Lung (tissue), 12 donors: Measurements from ENCODE around the gene C2CD2L. TPM values are rescaled to one million over a fixed set of nuclear protein-coding genes. Genes with fewer than 3 reads are reported as not detected.

ENCODE experiments used
- ATAC-seq: fragments of 200-7000 bp; cut with Tn5 transposase; one replicate; pipeline ENCODE4 v1.9.1; 2020; ENCODE audit warnings: moderate number of reproducible peaks; ENCODE audit not compliant: insufficient read depth, low FRiP score
- DNase-seq, 3 donors: peaks; one replicate each; pipeline ENCODE4 v3.0.0-alpha.2; 2013 to 2017
- H3K27ac ChIP-seq, 2 donors: one replicate each; pipeline ENCODE4 v1.5.1; 2013; ENCODE audit warnings: mild to moderate bottlenecking in 2 of 2, moderate library complexity in 2 of 2, control low read depth in 1 of 2, inconsistent platforms in 1 of 2, low read depth in 1 of 2, low read length in 1 of 2
- H3K27me3 ChIP-seq, 3 donors: one replicate each; pipeline ENCODE4 v1.5.1; 2013; ENCODE audit warnings: low read length in 2 of 3; ENCODE audit not compliant: control insufficient read depth in 3 of 3, insufficient read depth in 3 of 3
- H3K36me3 ChIP-seq, 4 donors: one replicate each; pipeline ENCODE4 v1.5.1; 2013; ENCODE audit warnings: low read length in 4 of 4, mild to moderate bottlenecking in 1 of 4, moderate library complexity in 1 of 4; ENCODE audit not compliant: control insufficient read depth in 4 of 4, insufficient read depth in 4 of 4
- H3K4me1 ChIP-seq, 5 donors: one replicate each; pipeline ENCODE4 v1.5.1; 2013; ENCODE audit warnings: low read length in 5 of 5, mild to moderate bottlenecking in 2 of 5, moderate library complexity in 1 of 5; ENCODE audit not compliant: control insufficient read depth in 5 of 5, insufficient read depth in 5 of 5
- H3K4me3 ChIP-seq: one replicate; pipeline ENCODE4 v1.5.1; 2013; ENCODE audit warnings: mild to moderate bottlenecking, control low read depth, moderate library complexity
- H3K9ac ChIP-seq, 2 donors: one replicate each; pipeline ENCODE4 v1.5.1; 2013; ENCODE audit warnings: low read length in 2 of 2, control low read depth in 1 of 2; ENCODE audit not compliant: insufficient read depth in 1 of 2
- H3K9me3 ChIP-seq, 4 donors: one replicate each; pipeline ENCODE4 v1.5.1; 2013; ENCODE audit warnings: low read length in 3 of 4, mild to moderate bottlenecking in 1 of 4, moderate library complexity in 1 of 4; ENCODE audit not compliant: control insufficient read depth in 4 of 4, insufficient read depth in 3 of 4
- WGBS, 2 donors: extraction: QIAGEN DNeasy Blood & Tissue Kit; methylation state at CpG; one replicate each; pipeline ENCODE4 v1.1.7; 2013; 5-methylcytosine and 5-hydroxymethylcytosine counted together
- polyA plus RNA-seq, 2 donors: library from polyadenylated mRNA; stranded (reverse); fragments of 200-250 nt; gene quantifications; one replicate each; pipeline ENCODE4 v1.2.1, GENCODE V29; 2013
- total RNA-seq, 2 donors: library from RNA; depleted of rRNA in 1 of 2; stranded (reverse); fragments of >200 nt in 1 of 2; gene quantifications; one replicate each; pipeline ENCODE4 v1.2.1, GENCODE V29; 2014 to 2021
- TF ChIP-seq, protein P1 (sequence below): IDR thresholded peaks from 2 replicates; pipeline ENCODE4 v1.5.1; 2012; ENCODE audit warnings: mild to moderate bottlenecking; ENCODE audit errors: control extremely low read depth, extremely low read depth
- donor health status: control.
- donor health status: control.
- donor health status: Bipolar disorder and iron deficiency.
- donor health status: healthy.
- donor health status: DM: yes; HTN: yes; CAD: no.

Gene C2CD2L
- total and polyA plus RNA-seq, 4 donors = 6.5 to 20.7 (median 12.7) TPM

DNA sequence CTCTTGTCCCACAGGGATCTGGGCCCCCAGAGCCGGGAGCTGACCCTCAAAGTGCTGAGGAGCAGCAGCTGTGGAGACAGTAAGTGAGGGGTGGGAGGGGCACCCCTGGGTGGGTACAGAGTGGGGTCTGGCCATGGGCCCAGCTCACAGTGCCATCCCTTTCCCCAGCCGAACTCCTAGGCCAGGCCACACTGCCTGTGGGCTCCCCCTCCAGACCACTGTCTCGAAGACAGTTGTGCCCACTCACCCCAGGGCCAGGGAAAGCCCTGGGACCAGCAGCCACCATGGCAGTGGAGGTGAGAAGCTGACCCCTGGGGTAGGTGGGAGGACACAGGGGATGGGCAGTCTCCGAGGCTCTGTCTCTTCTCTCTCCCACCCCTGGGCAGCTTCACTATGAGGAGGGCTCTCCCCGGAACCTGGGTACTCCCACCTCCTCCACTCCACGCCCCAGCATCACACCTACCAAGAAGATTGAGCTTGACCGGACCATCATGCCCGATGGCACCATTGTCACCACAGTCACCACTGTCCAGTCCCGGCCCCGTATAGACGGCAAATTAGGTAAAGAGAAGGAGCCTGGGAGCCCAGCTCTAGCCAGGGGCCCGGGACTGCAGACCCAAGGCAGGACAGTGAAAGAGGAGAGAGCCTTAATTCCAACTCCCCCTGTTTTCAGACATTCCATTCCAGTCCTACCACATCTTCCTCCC is 5.3 kb downstream of the C2CD2L start:
- no peak for ATAC-seq
- no peaks in the 10 kb centered on the region for H3K9me3 ChIP-seq
- H3K27me3 ChIP-seq = no peaks in the 10 kb centered on the region
- peaks cover 0 to 15% (median 6%) of the 10 kb centered on the region in 5 donors for H3K4me1 ChIP-seq
- H3K9ac ChIP-seq = no peak overlapping the region
- TF ChIP-seq, protein P1, sequence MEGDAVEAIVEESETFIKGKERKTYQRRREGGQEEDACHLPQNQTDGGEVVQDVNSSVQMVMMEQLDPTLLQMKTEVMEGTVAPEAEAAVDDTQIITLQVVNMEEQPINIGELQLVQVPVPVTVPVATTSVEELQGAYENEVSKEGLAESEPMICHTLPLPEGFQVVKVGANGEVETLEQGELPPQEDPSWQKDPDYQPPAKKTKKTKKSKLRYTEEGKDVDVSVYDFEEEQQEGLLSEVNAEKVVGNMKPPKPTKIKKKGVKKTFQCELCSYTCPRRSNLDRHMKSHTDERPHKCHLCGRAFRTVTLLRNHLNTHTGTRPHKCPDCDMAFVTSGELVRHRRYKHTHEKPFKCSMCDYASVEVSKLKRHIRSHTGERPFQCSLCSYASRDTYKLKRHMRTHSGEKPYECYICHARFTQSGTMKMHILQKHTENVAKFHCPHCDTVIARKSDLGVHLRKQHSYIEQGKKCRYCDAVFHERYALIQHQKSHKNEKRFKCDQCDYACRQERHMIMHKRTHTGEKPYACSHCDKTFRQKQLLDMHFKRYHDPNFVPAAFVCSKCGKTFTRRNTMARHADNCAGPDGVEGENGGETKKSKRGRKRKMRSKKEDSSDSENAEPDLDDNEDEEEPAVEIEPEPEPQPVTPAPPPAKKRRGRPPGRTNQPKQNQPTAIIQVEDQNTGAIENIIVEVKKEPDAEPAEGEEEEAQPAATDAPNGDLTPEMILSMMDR = no peak
- WGBS, 2 donors = 94 to 96% methylated on average over 12 of the region's 12 CpGs
- no peak overlapping the region for H3K4me3 ChIP-seq
- peaks cover 2 to 49% (median 5%) of the 10 kb centered on the region in 4 donors for H3K36me3 ChIP-seq
- DNase-seq = no peak
- H3K27ac ChIP-seq = no peak overlapping the region

DNA sequence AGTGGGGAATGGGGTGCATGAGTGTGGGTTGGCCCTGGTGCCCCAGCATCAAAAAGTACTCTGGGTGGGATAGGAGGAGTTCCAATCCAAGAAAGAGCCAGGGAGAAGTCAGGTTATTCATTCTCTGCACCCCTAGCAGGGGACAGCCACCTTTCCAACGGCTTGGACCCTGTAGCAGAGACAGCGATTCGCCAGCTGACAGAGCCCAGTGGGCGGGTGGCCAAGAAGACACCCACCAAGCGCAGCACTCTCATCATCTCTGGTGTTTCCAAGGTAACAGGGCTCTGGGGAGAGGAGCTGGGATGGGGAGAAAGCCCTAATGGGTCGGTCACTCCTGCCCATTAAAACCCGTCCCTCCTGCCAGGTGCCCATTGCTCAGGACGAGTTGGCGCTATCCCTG is 6.6 kb downstream of the C2CD2L start:
- Histone ChIP-seq H3K27ac (no peak overlapping the region), H3K36me3 (peaks cover 2 to 49% (median 5%) of the 10 kb centered on the region in 4 donors), H3K27me3 (no peaks in the 10 kb centered on the region), H3K4me1 (peaks cover 0 to 8% (median under 1%) of the 10 kb centered on the region in 5 donors), H3K4me3 (no peak overlapping the region), H3K9me3 (no peaks in the 10 kb centered on the region), H3K9ac (no peak overlapping the region)
- DNase-seq = no peak
- TF ChIP-seq, protein P1 = no peak
- no peak for ATAC-seq
- WGBS, 2 donors = 95 to 96% methylated on average over 9 of the region's 9 CpGs

DNA sequence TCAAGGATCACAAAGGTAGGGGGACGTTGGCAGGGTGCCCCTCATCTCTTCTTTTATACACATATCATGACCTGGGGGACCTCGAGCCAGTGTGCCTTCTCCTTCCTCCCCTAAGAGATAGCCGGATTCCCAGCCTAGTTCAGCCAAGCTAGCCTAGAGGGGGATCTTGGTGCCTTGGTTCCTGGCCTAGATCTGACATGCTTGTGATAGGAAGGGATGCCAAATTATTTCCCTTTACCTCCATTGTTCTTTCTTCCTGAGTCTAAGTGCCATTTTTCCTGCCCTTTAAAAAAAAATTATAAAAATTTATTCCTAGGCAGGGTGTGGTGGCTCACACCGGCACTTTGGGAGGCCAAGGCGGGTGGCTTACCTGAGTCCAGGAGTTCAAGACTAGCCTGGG is 7.2 kb downstream of the C2CD2L start:
- WGBS, 2 donors = 79 to 93% methylated on average over 5 of the region's 5 CpGs
- H3K4me1 ChIP-seq = peaks cover 0 to 5% (median 0%) of the 10 kb centered on the region in 5 donors
- no peaks in the 10 kb centered on the region for H3K27me3 ChIP-seq
- DNase-seq (no peak), ATAC-seq (no peak)
- no peak overlapping the region for H3K27ac ChIP-seq
- TF ChIP-seq, protein P1 = no peak
- H3K36me3 ChIP-seq = peaks cover 2 to 49% (median 5%) of the 10 kb centered on the region in 4 donors
- H3K4me3 ChIP-seq = no peak overlapping the region
- no peaks in the 10 kb centered on the region for H3K9me3 ChIP-seq
- H3K9ac ChIP-seq = no peak overlapping the region
